ENCODE data around the gene ATP8A2. TPM values are rescaled to one million over a fixed set of nuclear protein-coding genes. Genes with fewer than 3 reads are reported as not detected.

ATP8A2 gene
- total and polyA plus RNA-seq, 9 of the 15 experiments (the other 6 are each of a cell fraction or from before 2014, with no cell fraction given) = under 0.01 to 0.33 (median 0.06) TPM; not detected in 4

GRCh38 chr13:25632166-25632888 lies 260.6 kb downstream of the ATP8A2 start:
- Histone ChIP-seq H3K9me3 (replicated peaks; ENCODE audit: control insufficient read depth, insufficient read depth, low read depth, low read length) (no peaks in the 10 kb centered on the region), H3K36me3 (ENCODE audit: control insufficient read depth, insufficient read depth, low read length) (no peaks in the 10 kb centered on the region), H3K27ac (ENCODE audit: extremely low read depth, low read depth, low read length) (no peak overlapping the region), H2AFZ (ENCODE audit: low read depth, low read length) (no peak overlapping the region), H4K20me1 (replicated peaks; ENCODE audit: control insufficient read depth, insufficient read depth, low read length) (no peaks in the 10 kb centered on the region), H3K4me1 (replicated peaks in 1 of 2; ENCODE audit: control insufficient read depth in 2 of 2, insufficient read depth in 2 of 2, low read length in 2 of 2) (no peaks in the 10 kb centered on the region), H3K4me2 (ENCODE audit: insufficient read depth, low read length) (no peak overlapping the region), H3K9me1 (ENCODE audit: control insufficient read depth, insufficient read depth, low read length) (no peaks in the 10 kb centered on the region), H3K27me3 (ENCODE audit: control insufficient read depth in 2 of 2, insufficient read depth in 2 of 2, low read length in 2 of 2) (no peaks in the 10 kb centered on the region), H3K9ac (ENCODE audit: insufficient read depth in 1 of 2, low read depth in 2 of 2, low read length in 2 of 2) (no peak overlapping the region), H3K79me2 (ENCODE audit: control insufficient read depth, insufficient read depth, low read length) (no peaks in the 10 kb centered on the region), H3K4me3 (no peak overlapping the region)
- WGBS (ENCODE audit: insufficient coverage, low coverage, missing lambda C conversion rate) = 12% methylated on average over 8 of the region's 8 CpGs
- ChIA-PET POLR2A (no interaction called here), CTCF (ENCODE audit: low intra/inter-chr PET ratio) (no interaction called here)
- ATAC-seq (no peak), DNase-seq (ENCODE audit: extremely low read depth in 1 of 4, low spot score in 3 of 4) (no peak), FAIRE-seq (no peak)
- intact Hi-C loops (cut with micrococcal nuclease) = no loop called here
- TF ChIP-seq TRIM24 (IDR thresholded peaks at IDR 0.05) = no peak
- no peak for TF ChIP-seq ARID2 (IDR thresholded peaks at IDR 0.05)
- TF ChIP-seq CBX5 (IDR thresholded peaks at IDR 0.05; ENCODE audit: borderline replicate concordance, low read depth) = no peak
- TF ChIP-seq DEAF1 (CRISPR knock-in tag; IDR thresholded peaks at IDR 0.05) = no peak
- TF ChIP-seq ID3 (CRISPR knock-in tag; IDR thresholded peaks at IDR 0.05) = no peak
- no peak for TF ChIP-seq ID3 (tag; IDR thresholded peaks at IDR 0.05)
- in situ Hi-C loops (cut with MboI) = no loop called here
- no TSS peak for BruUV-seq (replicated peaks)

All from K562 (cell line).